Activated CD8-positive, alpha-beta memory T cell treated with anti-CD3 and anti-CD28 coated beads, Interleukin-2, amount 50 U/mL, for 48 hours (primary cell): ENCODE measurements around the gene ABCB10.

Source experiments
- DNase-seq: peaks from one replicate; pipeline ENCODE4 v3.0.0-alpha.2; 2020

ABCB10 gene

GRCh38 chr1:229470406-229471043 lies 88.0 kb downstream of the ABCB10 start:
- DNase-seq: no peak

DNA sequence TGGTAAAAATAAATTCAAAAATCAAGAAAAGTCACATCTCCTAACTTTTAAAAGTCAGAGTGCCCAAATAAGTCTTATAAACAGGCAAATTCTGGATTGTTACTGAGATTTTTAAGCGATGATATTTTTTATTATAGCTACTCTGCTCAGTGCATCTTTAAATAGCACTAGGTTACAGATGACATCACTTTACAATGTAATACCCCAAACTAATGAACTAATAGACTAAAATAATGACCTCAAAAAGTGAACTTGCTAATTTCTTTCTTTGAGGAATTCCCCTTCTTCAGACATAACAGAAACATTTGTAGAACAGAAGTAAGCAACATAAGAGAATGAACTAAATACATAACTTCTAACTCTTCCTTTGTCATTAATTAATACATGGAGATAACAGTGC lies 91.6 kb downstream of the ABCB10 start:
- DNase-seq: no peak
